HUES64 (cell line): ENCODE data around the gene PEAR1.

ENCODE experiments used
- H3K27ac ChIP-seq: 2 replicates; pipeline ENCODE4 v1.7.0; 2013; ENCODE audit warnings: low read depth, low read length, inconsistent platforms
- H3K27me3 ChIP-seq: 2 replicates; pipeline ENCODE4 v1.6.1; 2013; ENCODE audit warnings: mild to moderate bottlenecking, low read length; ENCODE audit not compliant: insufficient read depth
- H3K36me3 ChIP-seq: 2 replicates; pipeline ENCODE4 v1.6.1; 2013; ENCODE audit warnings: mild to moderate bottlenecking, low read length; ENCODE audit not compliant: insufficient read depth
- H3K4me1 ChIP-seq: 2 replicates; pipeline ENCODE4 v1.6.1; 2013; ENCODE audit warnings: mild to moderate bottlenecking, low read length, moderate library complexity; ENCODE audit not compliant: insufficient read depth
- H3K4me3 ChIP-seq: 2 replicates; pipeline ENCODE4 v1.5.1; 2013; ENCODE audit warnings: mild to moderate bottlenecking, low read length, moderate library complexity
- H3K9ac ChIP-seq: 2 replicates; pipeline ENCODE4 v1.6.1; 2013; ENCODE audit warnings: mild to moderate bottlenecking, low read depth, low read length
- H3K9me3 ChIP-seq: 2 replicates; pipeline ENCODE4 v1.6.1; 2013; ENCODE audit warnings: low read depth, low read length; ENCODE audit not compliant: insufficient read depth
- WGBS: fragments of 150-250, 120-280 bp; methylation state at CpG from one replicate; pipeline ENCODE4 v1.1.7; 2013; ENCODE audit warnings: missing lambda C conversion rate; 5-methylcytosine and 5-hydroxymethylcytosine counted together

The PEAR1 gene

GRCh38 chr1:156957634-156958033 lies 64.1 kb downstream of the PEAR1 start:
- Histone ChIP-seq H3K9me3 (no peaks in the 10 kb centered on the region), H3K4me3 (no peak overlapping the region), H3K4me1 (no peaks in the 10 kb centered on the region), H3K27me3 (no peaks in the 10 kb centered on the region), H3K36me3 (peaks cover 97% of the 10 kb centered on the region), H3K9ac (no peak overlapping the region), H3K27ac (no peak overlapping the region)
- 92% methylated on average over 3 of the region's 3 CpGs for WGBS

GRCh38 chr1:156958247-156958714 lies 64.8 kb downstream of the PEAR1 start:
- no peak overlapping the region for H3K27ac ChIP-seq
- H3K4me3 ChIP-seq = no peak overlapping the region
- H3K9ac ChIP-seq = no peak overlapping the region
- 89% methylated on average over 2 of the region's 2 CpGs for WGBS
- H3K4me1 ChIP-seq = no peaks in the 10 kb centered on the region
- H3K9me3 ChIP-seq = no peaks in the 10 kb centered on the region
- peaks cover 97% of the 10 kb centered on the region for H3K36me3 ChIP-seq
- no peaks in the 10 kb centered on the region for H3K27me3 ChIP-seq

GRCh38 chr1:156959414-156959813 lies 65.9 kb downstream of the PEAR1 start:
- H3K9me3 ChIP-seq = no peaks in the 10 kb centered on the region
- H3K27ac ChIP-seq = no peak overlapping the region
- no peak overlapping the region for H3K4me3 ChIP-seq
- H3K27me3 ChIP-seq = no peaks in the 10 kb centered on the region
- whole genome bisulfite sequencing = 92% methylated on average over 2 of the region's 2 CpGs
- H3K36me3 ChIP-seq = peaks cover 92% of the 10 kb centered on the region
- no peaks in the 10 kb centered on the region for H3K4me1 ChIP-seq
- no peak overlapping the region for H3K9ac ChIP-seq

GRCh38 chr1:156959925-156960324 lies 66.4 kb downstream of the PEAR1 start:
- Histone ChIP-seq H3K4me1 (no peaks in the 10 kb centered on the region), H3K27me3 (no peaks in the 10 kb centered on the region), H3K4me3 (no peak overlapping the region), H3K27ac (no peak overlapping the region), H3K9me3 (no peaks in the 10 kb centered on the region), H3K36me3 (peaks cover 92% of the 10 kb centered on the region), H3K9ac (no peak overlapping the region)
- 93% methylated on average over 6 of the region's 6 CpGs for WGBS

- no peak overlapping the region for H3K9ac ChIP-seq
- no peak overlapping the region for H3K4me3 ChIP-seq
- peaks cover 90% of the 10 kb centered on the region for H3K36me3 ChIP-seq
- no peaks in the 10 kb centered on the region for H3K4me1 ChIP-seq
- WGBS = 84% methylated on average over 4 of the region's 4 CpGs
- no peaks in the 10 kb centered on the region for H3K27me3 ChIP-seq
- H3K27ac ChIP-seq = no peak overlapping the region
- H3K9me3 ChIP-seq = no peaks in the 10 kb centered on the region
These were observed 68.2 kb downstream of the PEAR1 start for GRCh38 chr1:156961709-156962108.

- Histone ChIP-seq H3K9me3 (no peaks in the 10 kb centered on the region), H3K9ac (no peak overlapping the region), H3K4me3 (no peak overlapping the region)
These were observed 70.1 kb downstream of the PEAR1 start for GRCh38 chr1:156963621-156964020.

GRCh38 chr1:156964441-156964840 lies 70.9 kb downstream of the PEAR1 start:
- no peak overlapping the region for H3K4me3 ChIP-seq
- H3K27me3 ChIP-seq = no peaks in the 10 kb centered on the region
- 91% methylated on average over 2 of the region's 2 CpGs for WGBS
- H3K9ac ChIP-seq = no peak overlapping the region
- H3K9me3 ChIP-seq = no peaks in the 10 kb centered on the region
- H3K4me1 ChIP-seq = no peaks in the 10 kb centered on the region
- no peak overlapping the region for H3K27ac ChIP-seq
- peaks cover 89% of the 10 kb centered on the region for H3K36me3 ChIP-seq

More at GRCh38 chr1:156963621-156964020, 70.1 kb downstream of the PEAR1 start:
- Histone ChIP-seq H3K36me3 (peaks cover 89% of the 10 kb centered on the region), H3K27ac (no peak overlapping the region), H3K27me3 (no peaks in the 10 kb centered on the region), H3K4me1 (no peaks in the 10 kb centered on the region)
- WGBS = 93% methylated on average over 3 of the region's 3 CpGs
